Stomach (tissue), 9 donors: ENCODE data around the gene ROGDI. TPM values are rescaled to one million over a fixed set of nuclear protein-coding genes. Genes with fewer than 3 reads are reported as not detected.

Source experiments
- DNase-seq, 2 donors: peaks; one replicate each; pipeline versions ENCODE4 v3.0.0 to v3.0.0-alpha.2; 2013 to 2019
- H3K27ac ChIP-seq, 5 donors: fragments of 200-600 bp in 4 of 5; sonication (generic) in 4 of 5; one replicate each; pipeline ENCODE4 v1.5.1; 2013 to 2019; ENCODE audit warnings: mild to moderate bottlenecking in 1 of 5, moderate library complexity in 1 of 5
- H3K27me3 ChIP-seq, 3 donors: fragments of 200-600 bp; sonication (generic); one replicate each; pipeline ENCODE4 v1.5.1; 2017 to 2019; ENCODE audit warnings: mixed run types in 1 of 3
- H3K36me3 ChIP-seq, 4 donors: fragments of 200-600 bp; sonication (generic); 1 replicate in 3 of 4; 2 replicates in 1 of 4; pipeline ENCODE4 v1.5.1; 2016 to 2019
- H3K4me1 ChIP-seq, 4 donors: fragments of 200-600 bp; sonication (generic); one replicate each; pipeline ENCODE4 v1.5.1; 2016 to 2019
- H3K4me3 ChIP-seq, 4 donors: fragments of 200-600 bp; sonication (generic) in 3 of 4; one replicate each; pipeline ENCODE4 v1.5.1; 2016 to 2019; ENCODE audit warnings: mild to moderate bottlenecking in 1 of 4
- H3K9me3 ChIP-seq, 4 donors: fragments of 200-600 bp; sonication (generic); one replicate each; pipeline ENCODE4 v1.5.1; 2016 to 2019
- EP300 ChIP-seq: sonication (generic); formaldehyde crosslinking; IDR thresholded peaks from one replicate; pipeline ENCODE4 v1.6.1; 2017; ENCODE audit warnings: antibody characterized with exemption
- POLR2A ChIP-seq, 4 donors: fragments of 450-650 bp; IDR thresholded peaks; one replicate each; pipeline ENCODE4 v1.6.1; 2016; ENCODE audit warnings: antibody characterized with exemption in 4 of 4, control low read depth in 2 of 4, mild to moderate bottlenecking in 1 of 4, moderate library complexity in 1 of 4
- POLR2AphosphoS5 ChIP-seq, 3 donors: sonication (generic); formaldehyde crosslinking; IDR thresholded peaks; one replicate each; pipeline ENCODE4 v1.6.1; 2016; ENCODE audit warnings: antibody characterized with exemption in 3 of 3
- WGBS, 5 donors: extraction: QIAGEN DNeasy Blood & Tissue Kit in 3 of 5; methylation state at CpG; one replicate each; pipeline versions ENCODE4 v1.1.5 to v1.1.7; 2013 to 2018; 5-methylcytosine and 5-hydroxymethylcytosine counted together
- intact Hi-C: fragments of 100-400 bp; cut with DNase I; formaldehyde crosslinking; loops from one replicate; pipeline ENCODE4 v1.15.1; 2023; ENCODE audit warnings: low total_unique reads
- polyA plus RNA-seq, 3 donors: library from polyadenylated mRNA; stranded (reverse); fragments of 200-250 nt; gene quantifications; one replicate each; pipeline ENCODE4 v1.2.3, GENCODE V29; 2013
- total RNA-seq, 5 donors: library from RNA; depleted of rRNA; stranded (reverse); fragments of >200 nt; gene quantifications; one replicate each; pipeline versions ENCODE4 v1.1.0 to v1.2.3, GENCODE V29; 2014 to 2016
- TF ChIP-seq, protein P1 (sequence below), 7 experiments: fragments of 450-650 bp in 4 of 7; fragments of 200-600 bp in 3 of 7; sonication (generic) in 3 of 7; IDR thresholded peaks; one replicate each; pipeline ENCODE4 v1.5.1; 2016 to 2019; ENCODE audit warnings: antibody characterized with exemption in 7 of 7, control low read depth in 2 of 7, mild to moderate bottlenecking in 1 of 7
- donor health status: healthy with polysubstance abuse.
- donor health status: Bipolar disorder and iron deficiency.
- donor health status: healthy.

ROGDI gene
- total and polyA plus RNA-seq, 8 donors = 6.1 to 350 (median 45.8) TPM

- peak overlapping the region; percentile 39 to 94 (median 90) for H3K27ac ChIP-seq
- intact Hi-C loops = no loop called here
- peaks cover 10 to 53% (median 43%) of the 10 kb centered on the region in 4 donors for H3K36me3 ChIP-seq
- H3K4me3 ChIP-seq = peak overlapping the region in 1 of 4 donors; percentile 96
- no peaks in the 10 kb centered on the region for H3K27me3 ChIP-seq
- H3K4me1 ChIP-seq = peaks cover 46 to 64% (median 49%) of the 10 kb centered on the region in 4 donors
- TF ChIP-seq POLR2AphosphoS5 (IDR thresholded peaks at IDR 0.05) (no peak), POLR2A (IDR thresholded peaks at IDR 0.05) (no peak), EP300 (no peak)
- TF ChIP-seq, protein P1, sequence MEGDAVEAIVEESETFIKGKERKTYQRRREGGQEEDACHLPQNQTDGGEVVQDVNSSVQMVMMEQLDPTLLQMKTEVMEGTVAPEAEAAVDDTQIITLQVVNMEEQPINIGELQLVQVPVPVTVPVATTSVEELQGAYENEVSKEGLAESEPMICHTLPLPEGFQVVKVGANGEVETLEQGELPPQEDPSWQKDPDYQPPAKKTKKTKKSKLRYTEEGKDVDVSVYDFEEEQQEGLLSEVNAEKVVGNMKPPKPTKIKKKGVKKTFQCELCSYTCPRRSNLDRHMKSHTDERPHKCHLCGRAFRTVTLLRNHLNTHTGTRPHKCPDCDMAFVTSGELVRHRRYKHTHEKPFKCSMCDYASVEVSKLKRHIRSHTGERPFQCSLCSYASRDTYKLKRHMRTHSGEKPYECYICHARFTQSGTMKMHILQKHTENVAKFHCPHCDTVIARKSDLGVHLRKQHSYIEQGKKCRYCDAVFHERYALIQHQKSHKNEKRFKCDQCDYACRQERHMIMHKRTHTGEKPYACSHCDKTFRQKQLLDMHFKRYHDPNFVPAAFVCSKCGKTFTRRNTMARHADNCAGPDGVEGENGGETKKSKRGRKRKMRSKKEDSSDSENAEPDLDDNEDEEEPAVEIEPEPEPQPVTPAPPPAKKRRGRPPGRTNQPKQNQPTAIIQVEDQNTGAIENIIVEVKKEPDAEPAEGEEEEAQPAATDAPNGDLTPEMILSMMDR (IDR thresholded peaks at IDR 0.05) = no peak
- 42 to 57% (median 46%) methylated on average over 12 to 17 of the region's 17 CpGs for WGBS, 5 donors
- peak; percentile 75 to 84 for DNase-seq
- no peaks in the 10 kb centered on the region for H3K9me3 ChIP-seq
Observed at GRCh38 chr16:4800290-4801041, 2.0 kb downstream of the ROGDI start.

DNA sequence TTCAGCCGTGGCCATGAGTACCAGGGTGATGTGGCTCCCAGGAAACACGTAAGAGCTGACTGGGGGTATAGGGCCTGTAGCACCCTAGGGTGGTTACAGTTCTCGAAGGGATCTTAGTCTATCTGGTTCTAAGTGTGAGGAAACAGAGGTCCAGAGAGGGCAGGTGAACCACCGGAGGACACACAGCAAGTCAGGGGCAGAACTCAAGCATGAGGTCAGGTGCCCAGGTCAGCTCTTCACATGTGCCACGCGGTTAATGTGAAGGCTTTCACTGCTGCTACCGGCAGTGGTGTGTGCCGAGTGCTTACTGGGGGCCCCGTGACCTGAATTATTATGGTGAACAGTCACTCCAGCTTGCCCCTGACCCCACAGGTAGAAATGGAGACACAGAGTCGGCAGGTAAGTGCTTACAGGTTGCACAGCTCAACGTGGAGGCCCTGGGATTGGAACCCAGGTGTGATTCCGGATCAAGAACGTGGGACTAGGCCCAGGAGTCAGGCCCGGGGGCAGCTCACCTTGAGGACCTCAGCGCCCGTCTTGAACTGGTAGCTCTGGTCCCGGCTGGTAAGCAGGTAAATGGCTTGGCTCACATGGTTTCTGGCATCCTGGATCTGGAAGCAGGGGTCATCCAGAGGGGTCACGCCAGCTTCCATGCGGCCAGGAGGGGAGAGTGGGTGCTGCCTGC lies 3.1 kb downstream of the ROGDI start:
- TF ChIP-seq, protein P1 (IDR thresholded peaks at IDR 0.05) = no peak
- TF ChIP-seq POLR2AphosphoS5 (IDR thresholded peaks at IDR 0.05) = no peak
- TF ChIP-seq EP300 = no peak
- TF ChIP-seq POLR2A (IDR thresholded peaks at IDR 0.05) = no peak
- Histone ChIP-seq H3K4me3 (no peak overlapping the region), H3K36me3 (peaks cover 4 to 42% (median 32%) of the 10 kb centered on the region in 4 donors), H3K4me1 (peaks cover 34 to 52% (median 47%) of the 10 kb centered on the region in 4 donors), H3K9me3 (no peaks in the 10 kb centered on the region), H3K27me3 (no peaks in the 10 kb centered on the region), H3K27ac (peak overlapping the region in 2 of 5 donors; percentile 86 to 94)
- intact Hi-C loops = no loop called here
- WGBS, 5 donors = 71 to 90% (median 78%) methylated on average over 18 to 19 of the region's 19 CpGs
- no peak for DNase-seq

DNA sequence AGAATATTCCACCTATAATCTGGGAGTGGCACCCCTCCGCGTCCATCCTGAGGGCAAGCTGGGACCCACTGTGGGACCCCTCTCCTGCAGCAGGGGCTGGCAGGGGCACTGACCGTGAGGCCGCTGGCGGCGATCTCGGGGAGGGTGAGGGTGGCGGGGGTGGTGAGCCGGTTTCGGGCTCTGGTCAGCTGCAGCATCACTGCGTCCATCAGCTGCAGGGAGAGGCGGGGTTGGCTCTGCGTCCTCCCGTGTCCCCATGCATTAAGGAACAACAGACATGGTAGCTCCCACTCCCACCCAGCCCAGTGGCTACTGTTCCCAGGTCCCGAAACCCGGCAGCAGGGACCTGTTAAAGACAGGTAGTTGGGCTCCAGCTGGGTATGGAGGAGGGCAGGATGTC lies 4.0 kb downstream of the ROGDI start:
- DNase-seq = no peak
- no peak overlapping the region for H3K27ac ChIP-seq
- H3K27me3 ChIP-seq = no peaks in the 10 kb centered on the region
- peaks cover 32 to 46% (median 40%) of the 10 kb centered on the region in 4 donors for H3K4me1 ChIP-seq
- intact Hi-C loops = no loop called here
- no peak for TF ChIP-seq POLR2A (IDR thresholded peaks at IDR 0.05)
- TF ChIP-seq EP300 = no peak
- no peak for TF ChIP-seq POLR2AphosphoS5 (IDR thresholded peaks at IDR 0.05)
- TF ChIP-seq, protein P1 (IDR thresholded peaks at IDR 0.05) = no peak
- no peaks in the 10 kb centered on the region for H3K9me3 ChIP-seq
- WGBS, 5 donors = 84 to 94% (median 91%) methylated on average over 16 of the region's 16 CpGs
- H3K36me3 ChIP-seq = peaks cover 4 to 38% (median 29%) of the 10 kb centered on the region in 4 donors
- no peak overlapping the region for H3K4me3 ChIP-seq

DNA sequence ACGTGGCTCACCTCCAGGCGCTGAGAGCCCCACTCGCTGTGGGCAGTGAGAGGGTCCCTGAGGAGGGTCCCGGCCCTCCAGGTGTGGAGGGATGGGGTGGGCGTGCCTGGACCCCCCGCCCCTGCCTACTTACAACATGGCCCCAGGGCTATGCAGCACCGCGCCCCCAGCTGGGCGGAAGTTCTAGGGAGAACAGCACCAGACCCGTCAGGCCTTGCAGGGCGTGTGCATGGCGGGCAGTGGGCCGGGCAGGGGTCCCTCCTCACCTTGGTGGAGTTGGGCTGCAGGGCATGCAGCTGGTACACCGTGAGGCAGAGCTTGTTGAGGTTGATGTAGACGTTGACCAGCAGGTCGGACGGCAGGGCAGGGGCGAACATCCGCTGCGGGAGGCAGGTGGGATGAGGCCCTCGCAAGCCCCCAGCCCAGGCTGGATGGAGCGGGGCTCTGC lies 4.6 kb downstream of the ROGDI start:
- Histone ChIP-seq H3K27me3 (no peaks in the 10 kb centered on the region), H3K4me1 (peaks cover 27 to 40% (median 34%) of the 10 kb centered on the region in 4 donors), H3K27ac (peak overlapping the region in 1 of 5 donors; percentile 90), H3K9me3 (no peaks in the 10 kb centered on the region), H3K4me3 (no peak overlapping the region), H3K36me3 (peaks cover 4 to 38% (median 29%) of the 10 kb centered on the region in 4 donors)
- intact Hi-C loops = no loop called here
- no peak for DNase-seq
- 88 to 96% (median 92%) methylated on average over 11 to 22 of the region's 22 CpGs for WGBS, 5 donors
- TF ChIP-seq POLR2AphosphoS5 (IDR thresholded peaks at IDR 0.05) (no peak), EP300 (no peak), POLR2A (IDR thresholded peaks at IDR 0.05) (no peak)
- TF ChIP-seq, protein P1 (IDR thresholded peaks at IDR 0.05) = no peak
